ENCODE data around the gene ARIH2.
A peak's percentile ranks its signal among the peaks of the same experiment; 100 is the strongest.

ARIH2 gene

GRCh38 chr3:49025793-49026520 lies 107.3 kb downstream of the ARIH2 start:
- Histone ChIP-seq H3K4me1 (ENCODE audit: low read length) (peaks cover 52% of the 10 kb centered on the region), H3K36me3 (replicated peaks; ENCODE audit: insufficient read depth, low read length) (peaks cover 9% of the 10 kb centered on the region; the same call in 1 of the 2 replicates), H3K9me2 (replicated peaks; ENCODE audit: insufficient read depth, low read length) (no peaks in the 10 kb centered on the region), H2AFZ (ENCODE audit: low read length) (no peak overlapping the region), H3K9ac (ENCODE audit: low read length) (no peak overlapping the region), H3K4me3 (ENCODE audit: low read length) (no peak overlapping the region), H3K27me3 (replicated peaks; ENCODE audit: insufficient read depth, low read length) (no peaks in the 10 kb centered on the region), H3K79me2 (ENCODE audit: low read length) (peaks cover 73% of the 10 kb centered on the region), H3F3A (ENCODE audit: insufficient read depth, low read length) (peaks cover 67% of the 10 kb centered on the region), H3K9me3 (replicated peaks; ENCODE audit: insufficient read depth, low read length) (no peaks in the 10 kb centered on the region), H3K4me2 (ENCODE audit: low read depth, low read length) (no peak overlapping the region), H4K20me1 (ENCODE audit: insufficient read depth, low read length) (no peaks in the 10 kb centered on the region), H3K27ac (ENCODE audit: low read length) (peak overlapping the region; percentile 30; the same call in 1 of the 2 replicates)
- no peak for TF ChIP-seq CTCF (IDR thresholded peaks at IDR 0.05; ENCODE audit: low read length)
- TF ChIP-seq EZH2 (optimal IDR thresholded peaks at IDR 0.05; ENCODE audit: low read depth, low read length): no peak
- no peak for TF ChIP-seq EZH2phosphoT487 (IDR thresholded peaks at IDR 0.05; ENCODE audit: low read length)
- DNase-seq: no peak

DNA sequence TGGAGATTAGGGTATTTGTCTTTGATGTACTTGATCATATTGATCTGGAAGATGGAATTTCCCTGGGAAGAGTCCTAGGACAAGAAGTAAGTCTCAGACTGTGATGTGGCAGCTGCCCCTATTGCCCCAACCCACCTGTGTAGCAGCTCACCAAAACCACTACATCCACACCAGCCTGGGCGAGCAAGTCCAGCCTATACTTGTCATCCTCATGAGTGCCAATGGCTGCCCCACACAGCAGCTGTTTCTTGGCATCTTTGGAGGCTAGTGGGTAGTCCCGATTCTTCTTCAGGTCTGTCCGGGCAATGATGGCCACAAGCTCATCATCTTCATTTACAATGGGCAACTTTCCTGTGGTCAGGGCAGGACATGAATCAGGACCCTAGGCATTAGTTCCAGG lies 107.9 kb downstream of the ARIH2 start:
- H3K79me2 ChIP-seq (ENCODE audit: low read length): peaks cover 70% of the 10 kb centered on the region
- TF ChIP-seq CTCF (IDR thresholded peaks at IDR 0.05; ENCODE audit: low read length): no peak
- TF ChIP-seq EZH2 (optimal IDR thresholded peaks at IDR 0.05; ENCODE audit: low read depth, low read length): no peak
- TF ChIP-seq EZH2phosphoT487 (IDR thresholded peaks at IDR 0.05; ENCODE audit: low read length): no peak
- no peak overlapping the region for H3K9ac ChIP-seq (ENCODE audit: low read length)
- no peak overlapping the region for H3K4me3 ChIP-seq (ENCODE audit: low read length)
- no peak overlapping the region for H3K27ac ChIP-seq (ENCODE audit: low read length)
- H3K4me1 ChIP-seq (ENCODE audit: low read length): peaks cover 52% of the 10 kb centered on the region
- no peaks in the 10 kb centered on the region for H3K9me2 ChIP-seq (replicated peaks; ENCODE audit: insufficient read depth, low read length)
- no peak overlapping the region for H3K4me2 ChIP-seq (ENCODE audit: low read depth, low read length)
- H3K9me3 ChIP-seq (replicated peaks; ENCODE audit: insufficient read depth, low read length): no peaks in the 10 kb centered on the region
- H3F3A ChIP-seq (ENCODE audit: insufficient read depth, low read length): peaks cover 62% of the 10 kb centered on the region
- DNase-seq: no peak
- no peak overlapping the region for H2AFZ ChIP-seq (ENCODE audit: low read length)
- H3K27me3 ChIP-seq (replicated peaks; ENCODE audit: insufficient read depth, low read length): no peaks in the 10 kb centered on the region
- no peaks in the 10 kb centered on the region for H4K20me1 ChIP-seq (ENCODE audit: insufficient read depth, low read length)
- H3K36me3 ChIP-seq (replicated peaks; ENCODE audit: insufficient read depth, low read length): peaks cover 9% of the 10 kb centered on the region; the same call in 1 of the 2 replicates

DNA sequence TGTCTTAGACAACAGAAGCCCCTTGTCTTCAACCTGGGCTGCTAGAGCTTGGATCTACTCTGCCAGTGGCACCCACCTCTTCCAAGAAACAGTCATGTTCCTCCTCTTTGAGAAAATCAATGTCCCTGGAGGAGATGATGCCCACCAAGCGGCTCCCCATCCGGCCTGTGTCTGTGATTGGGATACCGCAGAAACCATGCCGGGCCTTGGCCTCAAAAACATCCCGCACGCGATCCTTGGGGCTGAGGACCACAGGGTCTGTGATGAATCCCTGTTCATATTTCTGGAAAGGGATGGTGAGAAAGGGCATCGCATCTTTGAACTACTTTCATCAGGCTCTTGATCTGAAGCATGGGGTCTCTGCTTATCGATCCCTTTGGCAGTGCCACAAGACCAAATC lies 109.0 kb downstream of the ARIH2 start:
- no peak for DNase-seq
- Histone ChIP-seq H3K27ac (ENCODE audit: low read length) (no peak overlapping the region; the same call in 1 of the 2 replicates), H4K20me1 (ENCODE audit: insufficient read depth, low read length) (no peaks in the 10 kb centered on the region), H3K9me2 (replicated peaks; ENCODE audit: insufficient read depth, low read length) (no peaks in the 10 kb centered on the region), H3F3A (ENCODE audit: insufficient read depth, low read length) (peaks cover 53% of the 10 kb centered on the region), H3K27me3 (replicated peaks; ENCODE audit: insufficient read depth, low read length) (no peaks in the 10 kb centered on the region), H3K4me3 (ENCODE audit: low read length) (no peak overlapping the region), H2AFZ (ENCODE audit: low read length) (no peak overlapping the region), H3K79me2 (ENCODE audit: low read length) (peaks cover 64% of the 10 kb centered on the region), H3K9ac (ENCODE audit: low read length) (no peak overlapping the region), H3K36me3 (replicated peaks; ENCODE audit: insufficient read depth, low read length) (peaks cover 14% of the 10 kb centered on the region), H3K9me3 (replicated peaks; ENCODE audit: insufficient read depth, low read length) (no peaks in the 10 kb centered on the region), H3K4me1 (ENCODE audit: low read length) (peaks cover 52% of the 10 kb centered on the region), H3K4me2 (ENCODE audit: low read depth, low read length) (peak overlapping the region; percentile 95; the same call in 1 of the 2 replicates)
- TF ChIP-seq CTCF (IDR thresholded peaks at IDR 0.05; ENCODE audit: low read length) (no peak), EZH2phosphoT487 (IDR thresholded peaks at IDR 0.05; ENCODE audit: low read length) (no peak)
